Upper lobe of left lung (tissue), 6 donors: Measurements from ENCODE around the gene ERG. TPM values are rescaled to one million over a fixed set of nuclear protein-coding genes. Genes with fewer than 3 reads are reported as not detected.
A peak's percentile ranks its signal among the peaks of the same experiment; 100 is the strongest.

Source experiments
- ATAC-seq, 2 donors: fragments of 200-7000 bp; cut with Tn5 transposase; one replicate each; pipeline ENCODE4 v1.9.1; 2022; ENCODE audit warnings: mild to moderate bottlenecking in 2 of 2, moderate library complexity in 2 of 2; ENCODE audit not compliant: low FRiP score in 2 of 2
- DNase-seq, 2 donors: peaks; one replicate each; pipeline ENCODE4 v3.0.0-alpha.2; 2019 to 2020
- H3K27ac ChIP-seq, 4 donors: fragments of 200-600 bp; sonication (generic); one replicate each; pipeline ENCODE4 v1.5.1; 2016 to 2019
- H3K27me3 ChIP-seq, 4 donors: fragments of 200-600 bp; sonication (generic); one replicate each; pipeline ENCODE4 v1.5.1; 2017 to 2019
- H3K36me3 ChIP-seq, 4 donors: fragments of 200-600 bp; sonication (generic); one replicate each; pipeline ENCODE4 v1.5.1; 2016 to 2019
- H3K4me1 ChIP-seq, 4 donors: fragments of 200-600 bp; sonication (generic); one replicate each; pipeline ENCODE4 v1.5.1; 2018 to 2019
- H3K4me3 ChIP-seq, 4 donors: fragments of 200-600 bp; sonication (generic); one replicate each; pipeline ENCODE4 v1.5.1; 2017 to 2019; ENCODE audit warnings: mild to moderate bottlenecking in 2 of 4, moderate library complexity in 1 of 4
- H3K9me3 ChIP-seq, 4 donors: fragments of 200-600 bp; sonication (generic); one replicate each; pipeline ENCODE4 v1.5.1; 2018 to 2019
- EP300 ChIP-seq, 4 donors: sonication (generic); formaldehyde crosslinking; IDR thresholded peaks; one replicate each; pipeline ENCODE4 v1.5.1; 2017; ENCODE audit warnings: antibody characterized with exemption in 4 of 4, control low read depth in 2 of 4
- POLR2A ChIP-seq, 4 donors: fragments of 450-650 bp; IDR thresholded peaks; one replicate each; pipeline ENCODE4 v1.5.1; 2016 to 2017; ENCODE audit warnings: antibody characterized with exemption in 4 of 4, mild to moderate bottlenecking in 2 of 4
- POLR2AphosphoS5 ChIP-seq, 2 donors: sonication (generic); formaldehyde crosslinking; IDR thresholded peaks; one replicate each; pipeline ENCODE4 v1.5.1; 2017; ENCODE audit warnings: antibody characterized with exemption in 2 of 2
- WGBS, 2 donors: methylation state at CpG; one replicate each; pipeline ENCODE4 v1.1.5; 2017 to 2018; 5-methylcytosine and 5-hydroxymethylcytosine counted together
- total RNA-seq, 6 donors: library from RNA; depleted of rRNA in 4 of 6; stranded (reverse); fragments of >200 nt in 4 of 6; gene quantifications; one replicate each; pipeline versions ENCODE4 v1.1.0 to v1.2.1, GENCODE V29; 2016 to 2021
- TF ChIP-seq, protein P1 (sequence below), 6 experiments: fragments of 450-650 bp in 4 of 6; fragments of 200-600 bp in 2 of 6; sonication (generic) in 2 of 6; IDR thresholded peaks; one replicate each; pipeline ENCODE4 v1.5.1; 2016 to 2019; ENCODE audit warnings: antibody characterized with exemption in 6 of 6
- donor health status: DM: no; HTN: no; CAD: no; lungs with moderate emphysema.
- donor health status: DM: no; HTN: yes; CAD: no; lungs with severe emphysema.

The ERG gene
- total RNA-seq, 6 donors from 2014 or later = 14.7 to 38.9 (median 18.1) TPM

DNA sequence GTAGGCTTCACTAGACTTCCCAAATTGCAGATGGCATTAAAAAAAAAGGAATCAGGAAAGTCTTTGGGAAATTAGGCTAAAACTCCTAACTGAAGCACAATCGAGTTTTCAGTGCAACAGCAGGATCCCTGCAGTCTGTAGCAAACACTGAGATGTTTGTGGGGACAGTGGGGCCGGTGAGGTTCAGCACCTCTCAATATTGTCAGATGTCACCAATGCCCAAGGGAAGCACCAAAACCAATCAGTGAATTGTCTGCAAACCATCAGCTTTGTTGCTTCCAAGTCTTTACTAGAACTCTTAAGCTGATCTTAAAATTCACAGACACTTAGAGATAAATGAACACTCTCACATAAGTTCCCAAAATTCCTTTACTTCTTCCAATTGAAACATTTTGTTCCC, 2.6 kb downstream of the ERG start:
- Histone ChIP-seq H3K27ac (peak overlapping the region; percentile 41 to 86 (median 78)), H3K36me3 (no peaks in the 10 kb centered on the region), H3K4me3 (peak overlapping the region in 3 of 4 donors; percentile 45 to 50 (median 49)), H3K4me1 (peaks cover 6 to 19% (median 16%) of the 10 kb centered on the region in 4 donors), H3K27me3 (no peaks in the 10 kb centered on the region), H3K9me3 (no peaks in the 10 kb centered on the region)
- TF ChIP-seq, protein P1, sequence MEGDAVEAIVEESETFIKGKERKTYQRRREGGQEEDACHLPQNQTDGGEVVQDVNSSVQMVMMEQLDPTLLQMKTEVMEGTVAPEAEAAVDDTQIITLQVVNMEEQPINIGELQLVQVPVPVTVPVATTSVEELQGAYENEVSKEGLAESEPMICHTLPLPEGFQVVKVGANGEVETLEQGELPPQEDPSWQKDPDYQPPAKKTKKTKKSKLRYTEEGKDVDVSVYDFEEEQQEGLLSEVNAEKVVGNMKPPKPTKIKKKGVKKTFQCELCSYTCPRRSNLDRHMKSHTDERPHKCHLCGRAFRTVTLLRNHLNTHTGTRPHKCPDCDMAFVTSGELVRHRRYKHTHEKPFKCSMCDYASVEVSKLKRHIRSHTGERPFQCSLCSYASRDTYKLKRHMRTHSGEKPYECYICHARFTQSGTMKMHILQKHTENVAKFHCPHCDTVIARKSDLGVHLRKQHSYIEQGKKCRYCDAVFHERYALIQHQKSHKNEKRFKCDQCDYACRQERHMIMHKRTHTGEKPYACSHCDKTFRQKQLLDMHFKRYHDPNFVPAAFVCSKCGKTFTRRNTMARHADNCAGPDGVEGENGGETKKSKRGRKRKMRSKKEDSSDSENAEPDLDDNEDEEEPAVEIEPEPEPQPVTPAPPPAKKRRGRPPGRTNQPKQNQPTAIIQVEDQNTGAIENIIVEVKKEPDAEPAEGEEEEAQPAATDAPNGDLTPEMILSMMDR (IDR thresholded peaks at IDR 0.05) = no peak
- TF ChIP-seq POLR2A (IDR thresholded peaks at IDR 0.05) (no peak), EP300 (IDR thresholded peaks at IDR 0.05) (no peak), POLR2AphosphoS5 (IDR thresholded peaks at IDR 0.05) (no peak)
- ATAC-seq (no peak), DNase-seq (no peak)
- 17 to 31% methylated on average over 2 of the region's 2 CpGs for WGBS, 2 donors

DNA sequence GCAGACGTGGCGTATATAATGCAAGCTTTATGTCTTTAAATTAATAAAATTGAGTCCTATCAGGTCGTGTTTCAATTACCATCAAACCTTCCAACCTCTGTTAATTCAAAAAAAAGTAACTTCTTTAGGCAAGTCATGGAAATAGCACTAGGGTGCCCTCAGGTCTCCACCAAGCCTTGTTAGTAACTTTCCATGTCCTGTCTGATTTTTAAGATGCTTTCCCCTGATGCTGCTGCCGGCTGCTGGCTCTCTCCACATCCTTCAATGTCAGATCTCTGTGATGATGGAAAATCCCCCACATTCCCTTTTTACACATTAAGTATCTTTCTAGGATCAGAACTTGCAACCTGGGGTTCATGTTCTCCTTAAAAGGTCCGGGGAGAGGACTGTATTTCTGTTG, 3.0 kb downstream of the ERG start:
- Histone ChIP-seq H3K9me3 (no peaks in the 10 kb centered on the region), H3K27ac (peak overlapping the region; percentile 41 to 86 (median 78)), H3K27me3 (no peaks in the 10 kb centered on the region), H3K4me3 (peak overlapping the region; percentile 30 to 50 (median 47)), H3K36me3 (no peaks in the 10 kb centered on the region), H3K4me1 (peaks cover 10 to 22% (median 19%) of the 10 kb centered on the region in 4 donors)
- no peak for ATAC-seq
- no peak for TF ChIP-seq POLR2AphosphoS5 (IDR thresholded peaks at IDR 0.05)
- no peak for TF ChIP-seq POLR2A (IDR thresholded peaks at IDR 0.05)
- TF ChIP-seq, protein P1 (IDR thresholded peaks at IDR 0.05) = no peak
- TF ChIP-seq EP300 (IDR thresholded peaks at IDR 0.05) = no peak
- WGBS, 2 donors = 42 to 44% methylated on average over 5 of the region's 5 CpGs
- no peak for DNase-seq

DNA sequence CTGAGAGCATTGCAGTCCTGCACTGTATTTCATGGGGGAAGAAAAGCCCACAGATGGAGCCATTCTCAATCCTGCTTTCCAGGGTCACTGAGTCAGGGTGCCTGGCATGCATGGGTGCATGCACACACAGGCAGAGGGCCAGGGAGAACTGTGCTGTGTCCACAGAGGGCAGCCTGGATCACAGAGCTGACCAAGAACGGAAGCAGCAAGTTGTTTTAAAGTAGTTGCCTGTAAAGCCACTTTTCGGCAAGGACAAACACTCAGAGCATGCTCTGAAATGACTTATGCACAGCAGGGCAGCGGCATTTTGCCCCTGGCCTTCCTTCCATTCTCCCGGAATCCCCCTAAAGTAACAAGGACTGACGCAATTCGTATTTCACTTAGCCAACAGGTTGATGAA, 3.6 kb downstream of the ERG start:
- H3K27ac ChIP-seq = peak overlapping the region; percentile 40 to 86 (median 78)

DNA sequence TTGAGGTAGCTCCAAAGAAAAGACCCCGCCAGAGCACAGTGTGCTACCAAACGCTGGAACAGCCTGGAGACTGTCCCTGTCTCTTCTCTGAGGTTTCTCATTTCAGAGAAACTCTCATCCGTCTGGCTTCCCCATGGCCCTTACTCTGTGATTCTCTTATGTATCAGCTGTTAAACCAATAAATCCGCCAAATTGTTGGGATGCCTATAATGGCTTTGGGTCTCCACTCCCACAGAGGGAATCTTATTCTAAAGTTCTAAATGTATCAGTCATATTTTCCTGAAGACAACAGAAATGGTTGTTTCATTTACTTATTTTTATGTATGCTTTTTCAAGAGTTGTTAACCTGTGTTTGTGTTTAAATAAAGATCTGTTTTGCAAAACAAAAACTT, 4.0 kb downstream of the ERG start:
- WGBS, 2 donors = 42 to 46% methylated on average over 4 of the region's 4 CpGs
- Histone ChIP-seq H3K4me1 (peaks cover 18 to 29% (median 19%) of the 10 kb centered on the region in 4 donors), H3K9me3 (no peaks in the 10 kb centered on the region), H3K27ac (peak overlapping the region; percentile 51 to 86 (median 77)), H3K27me3 (no peaks in the 10 kb centered on the region), H3K36me3 (no peaks in the 10 kb centered on the region), H3K4me3 (peak overlapping the region in 3 of 4 donors; percentile 45 to 50 (median 49))
- ATAC-seq (no peak), DNase-seq (no peak)
- no peak for TF ChIP-seq POLR2A (IDR thresholded peaks at IDR 0.05)
- TF ChIP-seq, protein P1 (IDR thresholded peaks at IDR 0.05) = no peak
- no peak for TF ChIP-seq EP300 (IDR thresholded peaks at IDR 0.05)
- TF ChIP-seq POLR2AphosphoS5 (IDR thresholded peaks at IDR 0.05) = no peak

More for the DNA sequence above, 3.6 kb downstream of the ERG start:
- peak in 1 of 2 donors; percentile 10 for TF ChIP-seq POLR2AphosphoS5 (IDR thresholded peaks at IDR 0.05)
- TF ChIP-seq EP300 (IDR thresholded peaks at IDR 0.05) = no peak
- TF ChIP-seq POLR2A (IDR thresholded peaks at IDR 0.05) = no peak
- ATAC-seq (peak; percentile 32 to 40), DNase-seq (peak in 1 of 2 donors; percentile 60)
- Histone ChIP-seq H3K27me3 (no peaks in the 10 kb centered on the region), H3K4me1 (peaks cover 14 to 28% (median 17%) of the 10 kb centered on the region in 4 donors), H3K36me3 (no peaks in the 10 kb centered on the region), H3K9me3 (no peaks in the 10 kb centered on the region), H3K4me3 (peak overlapping the region in 3 of 4 donors; percentile 45 to 50 (median 49))
- WGBS, 2 donors = 18 to 26% methylated on average over 6 of the region's 6 CpGs

DNA sequence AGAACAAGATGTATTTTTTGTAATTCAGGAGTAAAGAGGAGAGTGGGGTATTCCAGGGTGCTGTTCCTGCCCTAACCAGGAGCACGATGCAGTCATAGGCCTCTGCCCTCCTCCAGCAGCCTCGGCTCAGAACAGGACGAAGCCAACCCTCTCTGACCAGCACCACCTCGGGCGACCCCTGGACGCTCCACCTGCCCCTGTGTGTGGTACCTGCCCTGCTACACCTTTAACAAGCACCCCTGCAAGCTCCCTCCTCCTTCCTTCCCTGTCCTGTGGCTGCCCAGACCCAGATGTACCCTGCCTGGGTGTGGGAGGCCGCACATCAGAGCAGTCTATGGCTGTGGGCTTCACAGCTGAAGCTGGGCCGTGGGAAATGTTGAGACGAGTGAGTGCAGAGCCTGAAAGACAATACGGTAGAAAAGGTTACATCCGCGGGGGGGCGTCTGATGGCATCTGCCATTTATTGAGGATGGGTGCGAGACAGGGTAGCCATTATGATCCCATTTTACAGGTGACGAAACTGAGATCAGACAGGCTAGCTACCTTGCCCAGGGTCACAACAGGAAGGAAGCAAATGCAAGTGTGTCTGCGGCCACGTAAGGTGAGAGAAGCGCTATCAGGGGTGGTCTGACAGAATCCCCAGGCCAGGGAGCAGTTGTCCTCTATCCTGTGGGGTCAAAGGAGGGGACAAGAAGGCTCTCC, 4.6 kb downstream of the ERG start:
- H3K4me1 ChIP-seq = peaks cover 14 to 24% (median 20%) of the 10 kb centered on the region in 4 donors
- WGBS, 2 donors = 40 to 72% methylated on average over 18 of the region's 18 CpGs
- ATAC-seq (no peak), DNase-seq (peak in 1 of 2 donors; percentile 33)
- H3K9me3 ChIP-seq = no peaks in the 10 kb centered on the region
- peak overlapping the region in 3 of 4 donors; percentile 45 to 50 (median 49) for H3K4me3 ChIP-seq
- H3K36me3 ChIP-seq = no peaks in the 10 kb centered on the region
- TF ChIP-seq POLR2A (IDR thresholded peaks at IDR 0.05) (no peak), POLR2AphosphoS5 (IDR thresholded peaks at IDR 0.05) (no peak), EP300 (IDR thresholded peaks at IDR 0.05) (no peak)
- TF ChIP-seq, protein P1 (IDR thresholded peaks at IDR 0.05) = no peak
- peak overlapping the region; percentile 51 to 86 (median 77) for H3K27ac ChIP-seq
- H3K27me3 ChIP-seq = no peaks in the 10 kb centered on the region
